ENCODE results near the gene DUS1L. TPM values are rescaled to one million over a fixed set of nuclear protein-coding genes. Genes with fewer than 3 reads are reported as not detected.

Gene DUS1L
- total and polyA plus RNA-seq, 7 donors, result 72.6 to 170 (median 117) TPM

DNA sequence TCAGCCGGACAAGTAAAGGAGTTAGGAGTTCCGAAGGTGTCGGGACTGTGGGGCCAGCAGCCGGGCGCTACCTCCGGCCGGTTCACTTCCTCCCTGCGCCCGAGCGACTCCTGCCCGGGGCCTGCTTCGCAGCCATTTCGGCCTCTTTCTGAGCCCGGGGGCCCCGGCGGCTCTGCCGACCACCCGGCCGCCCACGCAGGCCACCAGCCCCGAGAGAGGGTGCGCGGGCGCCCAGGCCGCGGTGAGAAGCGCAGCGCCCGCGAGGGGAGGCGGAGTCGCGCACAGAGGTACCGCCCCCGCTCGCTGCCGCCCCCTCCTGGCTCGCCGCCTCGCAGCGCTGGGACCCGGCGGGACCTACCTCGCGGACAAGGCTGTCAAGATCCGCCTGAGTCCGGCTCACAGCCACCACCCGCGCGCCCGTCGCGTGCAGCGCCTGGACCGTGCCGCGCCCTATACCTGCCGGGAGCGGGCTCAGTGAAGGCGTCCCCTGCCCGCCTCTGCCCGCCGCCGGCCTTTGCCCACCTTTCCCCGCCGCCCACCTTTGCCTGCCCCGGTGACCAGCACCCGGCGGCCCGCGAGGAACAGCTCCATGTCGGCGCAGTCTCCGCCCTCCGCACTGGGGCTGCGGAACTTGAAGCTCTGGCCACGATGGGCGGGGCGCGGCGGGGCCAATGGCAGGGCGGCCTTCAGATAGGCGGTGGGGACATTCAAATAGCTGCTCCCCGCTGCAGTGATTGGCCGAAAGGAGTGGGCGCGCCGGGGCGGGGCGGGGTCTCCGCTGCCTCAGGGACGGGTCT lies 28.3 kb downstream of the DUS1L start, which contains the start of gene DCXR:
Gene DCXR, minus strand, starts transcription at position 606 of the 797 bp plus-strand sequence. Its CDS starts 15 bp downstream, at position 591.
- peaks cover 0 to 7% (median 0%) of the 10 kb centered on the region in 3 donors for H3K27me3 ChIP-seq (ENCODE audit: insufficient read depth in 3 of 3, low read length in 2 of 3)
- ATAC-seq (peak; percentile 94 to 97 (median 96)), DNase-seq (peak; percentile 99)
- peak; percentile 67 for TF ChIP-seq CTCF (IDR thresholded peaks at IDR 0.05)
- H3K4me3 ChIP-seq, result peak within 1 kb of the TSS; percentile 70
- peaks cover 0 to 7% of the 10 kb centered on the region in 2 donors for H3K36me3 ChIP-seq (ENCODE audit: insufficient read depth in 1 of 2, low read depth in 1 of 2)
- whole genome bisulfite sequencing, 3 donors, result 0 to 1% (median 1%) methylated on average over 39 to 92 of the region's 92 CpGs
- no peaks in the 10 kb centered on the region for H3K9me3 ChIP-seq
- H3K4me1 ChIP-seq, result peaks cover 12% of the 10 kb centered on the region
- intact Hi-C loops (cut with DNase I), result loop anchor here in 1 of 2 donors (10.0 kb wide), 1 partner anchor 268 kb away; no protein-coding TSS in a partner anchor
- peak within 1 kb of the TSS; percentile 93 for H3K27ac ChIP-seq

DNA sequence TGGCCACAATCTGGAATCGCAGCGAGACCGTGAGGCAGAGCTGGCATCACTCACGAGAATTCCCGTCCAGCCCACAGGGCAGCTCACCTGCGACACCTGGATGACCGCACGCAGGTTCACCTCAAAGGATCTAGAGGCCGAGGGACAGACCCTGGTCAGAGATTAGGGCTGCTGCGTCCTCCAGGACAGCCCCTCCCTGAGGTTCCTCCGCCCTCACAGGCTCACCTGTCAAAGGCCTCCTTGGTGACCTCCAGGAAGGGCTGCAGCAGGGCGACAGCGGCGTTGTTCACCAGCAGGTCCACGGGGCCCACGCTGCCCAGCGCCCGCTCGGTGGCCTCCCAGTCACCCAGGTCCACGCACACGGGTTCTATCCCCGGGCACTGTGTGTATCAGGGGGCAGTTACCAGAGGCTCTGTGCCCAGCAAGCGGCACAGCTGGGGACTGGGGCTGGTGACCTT lies 28.9 kb downstream of the DUS1L start:
- ATAC-seq (peak in 2 of 4 donors; percentile 0 to 2), DNase-seq (no peak)
- H3K4me1 ChIP-seq, result peaks cover 12% of the 10 kb centered on the region
- peaks cover 0 to 7% of the 10 kb centered on the region in 2 donors for H3K36me3 ChIP-seq (ENCODE audit: insufficient read depth in 1 of 2, low read depth in 1 of 2)
- 27 to 35% (median 32%) methylated on average over 23 of the region's 23 CpGs for WGBS, 3 donors
- peak overlapping the region; percentile 93 for H3K27ac ChIP-seq
- peak overlapping the region; percentile 70 for H3K4me3 ChIP-seq
- no peaks in the 10 kb centered on the region for H3K9me3 ChIP-seq
- H3K27me3 ChIP-seq (ENCODE audit: insufficient read depth in 3 of 3, low read length in 2 of 3), result peaks cover 0 to 12% (median 0%) of the 10 kb centered on the region in 3 donors
- no peak for TF ChIP-seq CTCF (IDR thresholded peaks at IDR 0.05)
- intact Hi-C loops (cut with DNase I), result loop anchor here in 1 of 2 donors (10.0 kb wide), 1 partner anchor 268 kb away; no protein-coding TSS in a partner anchor

DNA sequence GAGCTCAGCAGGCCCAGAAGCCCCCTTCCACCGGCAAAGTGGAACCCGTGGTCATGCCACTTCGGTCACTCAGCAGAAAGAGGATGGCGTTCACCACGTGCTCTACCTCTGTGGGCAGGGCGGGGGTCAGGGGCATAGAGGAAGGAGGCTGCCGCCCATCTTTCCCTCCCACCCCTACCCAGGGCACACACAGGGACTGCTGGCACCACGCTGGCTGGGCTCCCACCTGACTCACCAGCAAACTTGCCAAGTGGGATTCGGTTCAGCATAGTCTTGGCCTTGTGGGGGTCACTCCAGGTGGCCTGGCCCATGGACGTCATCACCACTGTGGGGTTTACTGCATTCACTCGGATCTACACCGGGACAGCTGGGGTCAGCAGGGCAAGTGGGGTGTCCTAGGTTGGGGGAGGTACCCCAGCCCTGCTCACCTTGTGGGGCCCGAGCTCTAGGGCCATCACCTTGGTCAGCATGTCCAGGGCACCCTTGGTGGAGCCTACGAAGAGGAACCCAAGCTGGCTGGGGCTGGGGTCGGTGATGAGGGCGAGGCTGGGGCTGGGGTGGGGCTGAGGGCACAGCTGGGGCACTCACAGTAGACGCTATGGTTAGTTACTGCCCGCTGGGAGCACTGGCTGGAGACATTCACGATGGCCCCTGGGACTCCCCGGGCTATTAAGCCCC lies 29.5 kb downstream of the DUS1L start:
- DNase-seq (peak; percentile 58 to 79), ATAC-seq (peak; percentile 25 to 60 (median 36))
- peaks cover 0 to 13% (median 0%) of the 10 kb centered on the region in 3 donors for H3K27me3 ChIP-seq (ENCODE audit: insufficient read depth in 3 of 3, low read length in 2 of 3)
- peaks cover 0 to 7% of the 10 kb centered on the region in 2 donors for H3K36me3 ChIP-seq (ENCODE audit: insufficient read depth in 1 of 2, low read depth in 1 of 2)
- peak overlapping the region; percentile 93 for H3K27ac ChIP-seq
- no peaks in the 10 kb centered on the region for H3K9me3 ChIP-seq
- WGBS, 3 donors, result 61 to 65% (median 64%) methylated on average over 20 of the region's 20 CpGs
- intact Hi-C loops (cut with DNase I), result loop anchor here in 1 of 2 donors (10.0 kb wide), 1 partner anchor 269 kb away; no protein-coding TSS in a partner anchor
- H3K4me1 ChIP-seq, result peaks cover 12% of the 10 kb centered on the region
- H3K4me3 ChIP-seq, result peak overlapping the region; percentile 70
- no peak for TF ChIP-seq CTCF (IDR thresholded peaks at IDR 0.05)

DNA sequence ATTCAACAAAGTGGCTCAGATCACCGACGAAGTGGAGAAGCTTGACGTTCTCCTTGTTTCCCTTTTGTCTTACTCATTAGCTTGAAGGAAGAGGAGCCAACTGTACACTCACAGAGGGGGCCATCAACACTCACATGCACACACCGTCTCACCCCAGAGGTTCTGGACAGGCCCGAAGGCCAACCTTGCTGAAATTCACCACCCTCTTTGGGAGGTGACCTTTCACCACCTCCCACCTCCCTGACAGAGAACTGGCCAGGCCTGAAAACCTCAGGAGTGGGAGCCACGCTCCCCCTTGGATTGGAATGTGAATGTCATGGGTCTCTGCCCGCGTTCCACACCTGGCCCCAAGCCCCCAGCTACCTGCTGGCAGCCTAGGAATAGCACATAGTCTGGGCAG lies 30.1 kb downstream of the DUS1L start:
- intact Hi-C loops (cut with DNase I), result loop anchor here in 1 of 2 donors (10.0 kb wide), 1 partner anchor 269 kb away; no protein-coding TSS in a partner anchor
- Histone ChIP-seq H3K36me3 (ENCODE audit: insufficient read depth in 1 of 2, low read depth in 1 of 2) (peaks cover 0 to 7% of the 10 kb centered on the region in 2 donors), H3K4me3 (no peak overlapping the region), H3K4me1 (peaks cover 19% of the 10 kb centered on the region), H3K27ac (no peak overlapping the region), H3K9me3 (no peaks in the 10 kb centered on the region), H3K27me3 (ENCODE audit: insufficient read depth in 3 of 3, low read length in 2 of 3) (peaks cover 0 to 17% (median 0%) of the 10 kb centered on the region in 3 donors)
- ATAC-seq, result no peak
- DNase-seq, result no peak
- TF ChIP-seq CTCF (IDR thresholded peaks at IDR 0.05), result no peak
- WGBS, 3 donors, result 88 to 92% (median 89%) methylated on average over 8 of the region's 8 CpGs

Data from psoas muscle (tissue), 8 donors.